Endodermal cell (in vitro differentiated cells): ENCODE data around the gene DIRAS1. TPM values are rescaled to one million over a fixed set of nuclear protein-coding genes. Genes with fewer than 3 reads are reported as not detected.

ENCODE experiments used
- DNase-seq: peaks from one replicate; pipeline ENCODE4 v3.0.0-alpha.2; 2017
- H3K27ac ChIP-seq: 2 replicates; pipeline ENCODE4 v1.5.1; 2013; ENCODE audit warnings: mild to moderate bottlenecking, low read depth, low read length, moderate library complexity
- H3K27me3 ChIP-seq: 2 replicates; pipeline ENCODE4 v1.6.1; 2013; ENCODE audit warnings: mild to moderate bottlenecking, low read length, moderate library complexity; ENCODE audit not compliant: insufficient read depth, control insufficient read depth, poor library complexity, severe bottlenecking
- H3K36me3 ChIP-seq: 2 replicates; pipeline ENCODE4 v1.7.0; 2013; ENCODE audit warnings: mild to moderate bottlenecking, low read length, moderate library complexity; ENCODE audit not compliant: control insufficient read depth, insufficient read depth
- H3K4me1 ChIP-seq: one replicate; pipeline ENCODE4 v1.7.0; 2013; ENCODE audit warnings: low read length; ENCODE audit not compliant: control insufficient read depth, insufficient read depth
- H3K4me3 ChIP-seq: 2 replicates; pipeline ENCODE4 v1.5.1; 2013; ENCODE audit warnings: mild to moderate bottlenecking, low read length, moderate library complexity
- H3K9ac ChIP-seq: 2 replicates; pipeline ENCODE4 v1.6.1; 2013; ENCODE audit warnings: mild to moderate bottlenecking, low read length, moderate library complexity; ENCODE audit not compliant: poor library complexity, severe bottlenecking; ENCODE audit errors: extremely low read depth
- H3K9me3 ChIP-seq: 2 replicates; pipeline ENCODE4 v1.6.1; 2013; ENCODE audit warnings: mild to moderate bottlenecking, low read length, moderate library complexity; ENCODE audit not compliant: control insufficient read depth
- H3K27ac Mint-ChIP-seq: 2 replicates; pipeline ENCODE4 v1.8.0; 2020; ENCODE audit warnings: mixed read lengths
- H3K27me3 Mint-ChIP-seq: 2 replicates; pipeline ENCODE4 v1.8.0; 2021; ENCODE audit warnings: mild to moderate bottlenecking, mixed read lengths; ENCODE audit not compliant: insufficient read depth
- H3K36me3 Mint-ChIP-seq: 2 replicates; pipeline ENCODE4 v1.8.0; 2020; ENCODE audit warnings: low read depth, mixed read lengths
- H3K4me1 Mint-ChIP-seq: 2 replicates; pipeline ENCODE4 v1.8.0; 2020; ENCODE audit warnings: mixed read lengths
- H3K4me3 Mint-ChIP-seq: 2 replicates; pipeline ENCODE4 v1.8.0; 2020; ENCODE audit warnings: mild to moderate bottlenecking, moderate library complexity, mixed read lengths
- H3K9me3 Mint-ChIP-seq: 2 replicates; pipeline ENCODE4 v1.8.0; 2020; ENCODE audit warnings: mild to moderate bottlenecking, mixed read lengths
- CTCF ChIP-seq: fragments of 200-600 bp; sonication (generic); conservative IDR thresholded peaks from 2 replicates; pipeline ENCODE4 v1.5.0; 2021; ENCODE audit warnings: antibody characterized with exemption, mild to moderate bottlenecking
- WGBS, 2 experiments: methylation state at CpG; one replicate each; pipeline versions ENCODE4 v1.1.5 to v1.1.7; 2013; ENCODE audit warnings: missing lambda C conversion rate in 2 of 2, mixed read lengths in 1 of 2; ENCODE audit not compliant: insufficient coverage in 1 of 2, insufficient read length in 1 of 2; 5-methylcytosine and 5-hydroxymethylcytosine counted together
- total RNA-seq, 2 donors: library from RNA; stranded (reverse); fragmentation: NEBNext Ultra II Directional in 1 of 2; extraction: Animal tissue kit (Norgen Biotek cat#: 25700) in 1 of 2; gene quantifications; 2 replicates in 1 of 2; 3 replicates in 1 of 2; pipeline ENCODE4 v1.2.1, GENCODE V29; 2021

Gene DIRAS1
- total RNA-seq, 2 donors from 2014 or later: 4.7 to 8.4 TPM

GRCh38 chr19:2755448-2755705 lies 34.2 kb upstream of the DIRAS1 start:
- DNase-seq: no peak
- no peak overlapping the region for H3K4me3 Mint-ChIP-seq
- no peaks in the 10 kb centered on the region for H3K27me3 Mint-ChIP-seq
- H3K9me3 ChIP-seq: no peaks in the 10 kb centered on the region
- no peak overlapping the region for H3K27ac ChIP-seq
- H3K27me3 ChIP-seq: no peaks in the 10 kb centered on the region
- no peak for TF ChIP-seq CTCF
- no peak overlapping the region for H3K4me3 ChIP-seq
- H3K9me3 Mint-ChIP-seq: no peaks in the 10 kb centered on the region
- H3K4me1 Mint-ChIP-seq: no peaks in the 10 kb centered on the region
- no peaks in the 10 kb centered on the region for H3K4me1 ChIP-seq
- peaks cover 46% of the 10 kb centered on the region for H3K36me3 Mint-ChIP-seq
- 95 to 96% methylated on average over 16 of the region's 16 CpGs for WGBS, 2 experiments
- no peak overlapping the region for H3K9ac ChIP-seq
- H3K36me3 ChIP-seq: peaks cover 45% of the 10 kb centered on the region
- H3K27ac Mint-ChIP-seq: no peak overlapping the region

- Histone ChIP-seq H3K9me3 (no peaks in the 10 kb centered on the region), H3K9ac (no peak overlapping the region), H3K27me3 (no peaks in the 10 kb centered on the region), H3K36me3 (peaks cover 45% of the 10 kb centered on the region), H3K27ac (no peak overlapping the region), H3K4me1 (no peaks in the 10 kb centered on the region), H3K4me3 (no peak overlapping the region)
- H3K4me3 Mint-ChIP-seq: no peak overlapping the region
- H3K27me3 Mint-ChIP-seq: no peaks in the 10 kb centered on the region
- 91 to 94% methylated on average over 32 to 43 of the region's 43 CpGs for WGBS, 2 experiments
- H3K36me3 Mint-ChIP-seq: peaks cover 44% of the 10 kb centered on the region
- no peak overlapping the region for H3K27ac Mint-ChIP-seq
- TF ChIP-seq CTCF: no peak
- no peaks in the 10 kb centered on the region for H3K9me3 Mint-ChIP-seq
- no peak for DNase-seq
- no peaks in the 10 kb centered on the region for H3K4me1 Mint-ChIP-seq
These were observed 33.7 kb upstream of the DIRAS1 start for GRCh38 chr19:2754659-2755447.

- no peak overlapping the region for H3K9ac ChIP-seq
- Mint-ChIP-seq H3K36me3 (peaks cover 23% of the 10 kb centered on the region), H3K27me3 (peaks cover 6% of the 10 kb centered on the region), H3K27ac (no peak overlapping the region), H3K4me3 (no peak overlapping the region), H3K9me3 (no peaks in the 10 kb centered on the region), H3K4me1 (no peaks in the 10 kb centered on the region)
- H3K27ac ChIP-seq: no peak overlapping the region
- no peak for TF ChIP-seq CTCF
- DNase-seq: no peak
- H3K9me3 ChIP-seq: no peaks in the 10 kb centered on the region
- no peaks in the 10 kb centered on the region for H3K27me3 ChIP-seq
- 88 to 93% methylated on average over 12 to 21 of the region's 21 CpGs for WGBS, 2 experiments
- H3K36me3 ChIP-seq: peaks cover 25% of the 10 kb centered on the region
- H3K4me1 ChIP-seq: no peaks in the 10 kb centered on the region
- H3K4me3 ChIP-seq: no peak overlapping the region
These were observed 30.3 kb upstream of the DIRAS1 start for GRCh38 chr19:2751438-2751830.
